Dendritic cell treated with granulocyte-macrophage colony-stimulating factor and Interleukin-4, amounts not matched to agents 40 ng/mL and 50 ng/mL, for 4 days (primary cell): ENCODE data around the gene SETD2.

Source experiments
- H3K27ac Mint-ChIP-seq: one replicate; pipeline ENCODE4 v1.8.0; 2022; ENCODE audit warnings: mild to moderate bottlenecking, mixed read lengths
- H3K27me3 Mint-ChIP-seq: one replicate; pipeline ENCODE4 v1.8.0; 2022; ENCODE audit warnings: mild to moderate bottlenecking, mixed read lengths
- H3K36me3 Mint-ChIP-seq: one replicate; pipeline ENCODE4 v1.8.0; 2022; ENCODE audit warnings: low read depth, mixed read lengths
- H3K4me1 Mint-ChIP-seq: one replicate; pipeline ENCODE4 v1.8.0; 2022; ENCODE audit warnings: low read depth, mixed read lengths
- H3K4me3 Mint-ChIP-seq: one replicate; pipeline ENCODE4 v1.8.0; 2022; ENCODE audit warnings: mild to moderate bottlenecking, moderate library complexity, mixed read lengths
- H3K9me3 Mint-ChIP-seq: one replicate; pipeline ENCODE4 v1.8.0; 2022; ENCODE audit warnings: mixed read lengths
- intact Hi-C: fragments of 100-400 bp; cut with micrococcal nuclease; formaldehyde crosslinking; loops from one replicate; pipeline ENCODE4 v1.15.0; 2022

Gene SETD2

DNA sequence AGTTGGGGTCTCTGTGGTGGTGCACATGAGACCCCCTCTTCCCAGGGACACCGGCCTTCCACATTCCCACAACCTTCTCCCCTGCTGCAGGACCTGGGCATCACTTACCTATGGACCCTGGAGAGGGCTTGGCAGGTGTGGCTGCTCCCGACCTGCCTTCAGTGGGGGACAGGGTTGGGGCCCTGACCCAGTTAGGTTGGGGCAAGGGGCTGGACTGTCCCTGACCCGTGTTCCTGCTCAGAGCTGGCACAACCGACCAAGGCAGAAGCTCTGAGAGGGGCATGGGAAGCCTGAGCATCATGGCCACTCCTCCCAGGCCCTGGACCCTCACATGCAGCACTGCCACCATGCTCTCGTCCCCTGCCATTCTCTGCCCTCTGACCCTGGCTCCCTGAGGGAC is 178.3 kb downstream of the SETD2 start:
- intact Hi-C loops, result no loop called here
- Mint-ChIP-seq H3K4me3 (no peak overlapping the region), H3K27me3 (no peaks in the 10 kb centered on the region), H3K27ac (peak overlapping the region; percentile 21), H3K9me3 (no peaks in the 10 kb centered on the region), H3K4me1 (peaks cover 97% of the 10 kb centered on the region), H3K36me3 (peaks cover 31% of the 10 kb centered on the region)

GRCh38 chr3:46984591-46985459 is 179.1 kb downstream of the SETD2 start:
- Mint-ChIP-seq H3K4me1 (peaks cover 96% of the 10 kb centered on the region), H3K27ac (no peak overlapping the region), H3K36me3 (peaks cover 23% of the 10 kb centered on the region), H3K27me3 (no peaks in the 10 kb centered on the region), H3K9me3 (no peaks in the 10 kb centered on the region), H3K4me3 (no peak overlapping the region)
- intact Hi-C loops, result no loop called here

DNA sequence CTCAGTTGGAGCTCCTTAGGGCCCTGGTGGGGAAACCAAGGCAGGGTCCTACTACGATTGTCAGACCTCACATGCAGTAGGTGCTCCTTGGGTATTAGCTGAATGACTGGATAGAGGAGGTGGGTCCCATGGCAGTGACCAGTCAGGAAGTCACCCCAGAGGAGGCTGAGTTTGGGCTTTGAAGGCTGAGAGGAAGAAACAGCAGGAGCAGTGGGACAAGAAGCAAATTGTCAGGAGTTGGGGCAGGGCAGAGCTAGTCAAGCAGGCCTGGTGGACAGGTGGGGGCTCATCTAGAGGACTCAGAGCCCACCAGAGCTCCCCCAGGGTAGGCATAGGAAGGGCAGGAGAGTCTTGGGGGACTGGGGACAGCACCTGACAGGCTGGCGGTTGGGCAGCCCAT is 181.4 kb downstream of the SETD2 start:
- Mint-ChIP-seq H3K27me3 (no peaks in the 10 kb centered on the region), H3K27ac (peak overlapping the region; percentile 39), H3K4me3 (no peak overlapping the region), H3K36me3 (peaks cover 18% of the 10 kb centered on the region), H3K4me1 (peaks cover 89% of the 10 kb centered on the region), H3K9me3 (no peaks in the 10 kb centered on the region)
- intact Hi-C loops, result no loop called here

DNA sequence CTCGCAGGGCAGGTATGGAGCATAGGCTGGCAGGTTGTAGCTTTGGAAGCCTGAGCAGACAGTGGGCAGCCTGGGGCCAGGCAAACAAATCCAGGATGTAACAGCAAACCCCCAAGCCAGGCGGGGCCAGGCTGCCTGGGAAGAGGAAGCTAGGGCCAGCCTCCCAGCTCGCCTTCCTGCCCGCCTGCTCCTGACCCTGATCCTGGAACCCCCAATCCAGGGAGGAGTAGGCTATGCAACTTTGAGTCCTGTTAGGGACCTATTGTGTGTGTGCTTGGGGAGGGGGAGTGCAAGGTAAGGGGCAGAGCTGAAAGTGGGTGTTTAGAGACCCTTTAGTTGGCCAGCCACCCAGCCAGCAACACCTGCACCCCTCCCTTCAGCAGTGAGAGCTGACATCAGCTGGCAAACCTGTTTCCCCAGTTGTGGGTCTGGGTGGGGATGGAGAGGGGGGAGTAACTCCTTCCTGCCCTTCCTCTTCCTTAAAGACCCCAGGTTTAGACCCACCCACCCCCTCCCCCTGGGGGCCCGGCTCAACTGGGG is 181.9 kb downstream of the SETD2 start:
- no peaks in the 10 kb centered on the region for H3K27me3 Mint-ChIP-seq
- peaks cover 18% of the 10 kb centered on the region for H3K36me3 Mint-ChIP-seq
- no peaks in the 10 kb centered on the region for H3K9me3 Mint-ChIP-seq
- H3K27ac Mint-ChIP-seq, result peak overlapping the region; percentile 39
- H3K4me1 Mint-ChIP-seq, result peaks cover 89% of the 10 kb centered on the region
- peak overlapping the region; percentile 51 for H3K4me3 Mint-ChIP-seq
- intact Hi-C loops, result no loop called here

GRCh38 chr3:46979958-46980497 is 183.9 kb downstream of the SETD2 start:
- Mint-ChIP-seq H3K27me3 (no peaks in the 10 kb centered on the region), H3K36me3 (peaks cover 23% of the 10 kb centered on the region), H3K27ac (peak overlapping the region; percentile 78), H3K9me3 (no peaks in the 10 kb centered on the region), H3K4me1 (peaks cover 73% of the 10 kb centered on the region), H3K4me3 (peak overlapping the region; percentile 85)
- intact Hi-C loops, result loop anchor here (1.0 to 5.0 kb wide), 2 partner anchors 29 to 53 kb away; no protein-coding TSS in a partner anchor

GRCh38 chr3:46978985-46979944 is 184.6 kb downstream of the SETD2 start, which contains the start of gene NBEAL2:
Gene NBEAL2 (plus strand): TSS chr3:46979666. CDS start chr3:46979862, 196 bp downstream.
- H3K27me3 Mint-ChIP-seq, result no peaks in the 10 kb centered on the region

DNA sequence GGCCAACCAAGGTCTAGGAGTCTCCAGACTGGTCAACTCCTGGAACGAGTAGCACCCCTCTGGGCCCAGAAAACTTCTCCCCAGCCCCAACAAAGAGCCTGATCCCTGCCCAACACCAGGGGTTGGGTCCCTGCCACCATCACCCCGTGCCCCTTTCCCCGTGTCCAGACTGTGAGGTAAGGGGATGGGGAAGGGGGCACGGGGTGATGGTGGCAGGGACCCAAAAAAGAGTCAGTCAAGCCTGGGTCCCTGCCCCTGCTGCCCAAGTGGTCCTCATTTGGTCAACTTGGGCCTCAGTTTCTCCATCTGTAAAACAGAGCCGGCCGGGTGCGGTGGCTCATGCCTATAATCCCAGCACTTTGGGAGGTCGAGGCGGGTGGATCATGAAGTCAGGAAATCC is 185.5 kb downstream of the SETD2 start:
- Mint-ChIP-seq H3K27me3 (no peaks in the 10 kb centered on the region), H3K9me3 (no peaks in the 10 kb centered on the region), H3K27ac (peak overlapping the region; percentile 94), H3K4me1 (peaks cover 72% of the 10 kb centered on the region), H3K36me3 (peaks cover 22% of the 10 kb centered on the region), H3K4me3 (peak overlapping the region; percentile 88)
- intact Hi-C loops, result loop anchor here (5.0 kb wide), 1 partner anchor 51 kb away; no protein-coding TSS in a partner anchor

More at GRCh38 chr3:46978985-46979944, 184.6 kb downstream of the SETD2 start, which contains the start of gene NBEAL2:
- Mint-ChIP-seq H3K36me3 (peaks cover 16% of the 10 kb centered on the region), H3K4me3 (peak within 1 kb of the TSS; percentile 88), H3K27ac (peak within 1 kb of the TSS; percentile 93), H3K9me3 (no peaks in the 10 kb centered on the region), H3K4me1 (peaks cover 73% of the 10 kb centered on the region)
- intact Hi-C loops, result loop anchor here (1.0 to 5.0 kb wide), 2 partner anchors 30 to 52 kb away; no protein-coding TSS in a partner anchor

GRCh38 chr3:46977811-46978195 is 186.1 kb downstream of the SETD2 start:
- Mint-ChIP-seq H3K27me3 (no peaks in the 10 kb centered on the region), H3K9me3 (no peaks in the 10 kb centered on the region), H3K36me3 (peaks cover 26% of the 10 kb centered on the region), H3K4me3 (peak overlapping the region; percentile 61), H3K27ac (peak overlapping the region; percentile 94), H3K4me1 (peaks cover 69% of the 10 kb centered on the region)
- intact Hi-C loops, result loop anchor here (5.0 kb wide), 1 partner anchor 51 kb away; no protein-coding TSS in a partner anchor

- H3K4me3 Mint-ChIP-seq, result peak within 1 kb of the TSS; percentile 86
- H3K27ac Mint-ChIP-seq, result peak within 1 kb of the TSS; percentile 94
- no peaks in the 10 kb centered on the region for H3K27me3 Mint-ChIP-seq
- H3K36me3 Mint-ChIP-seq, result peaks cover 37% of the 10 kb centered on the region
- no peaks in the 10 kb centered on the region for H3K9me3 Mint-ChIP-seq
- intact Hi-C loops, result loop anchor here (5.0 kb wide), 1 partner anchor 49 kb away; no protein-coding TSS in a partner anchor
- H3K4me1 Mint-ChIP-seq, result peaks cover 69% of the 10 kb centered on the region
These were observed 187.4 kb downstream of the SETD2 start, which contains the start of gene CCDC12 for GRCh38 chr3:46976326-46977190. Gene CCDC12 (minus strand): TSS chr3:46976745. CDS start chr3:46976732, 13 bp downstream.

DNA sequence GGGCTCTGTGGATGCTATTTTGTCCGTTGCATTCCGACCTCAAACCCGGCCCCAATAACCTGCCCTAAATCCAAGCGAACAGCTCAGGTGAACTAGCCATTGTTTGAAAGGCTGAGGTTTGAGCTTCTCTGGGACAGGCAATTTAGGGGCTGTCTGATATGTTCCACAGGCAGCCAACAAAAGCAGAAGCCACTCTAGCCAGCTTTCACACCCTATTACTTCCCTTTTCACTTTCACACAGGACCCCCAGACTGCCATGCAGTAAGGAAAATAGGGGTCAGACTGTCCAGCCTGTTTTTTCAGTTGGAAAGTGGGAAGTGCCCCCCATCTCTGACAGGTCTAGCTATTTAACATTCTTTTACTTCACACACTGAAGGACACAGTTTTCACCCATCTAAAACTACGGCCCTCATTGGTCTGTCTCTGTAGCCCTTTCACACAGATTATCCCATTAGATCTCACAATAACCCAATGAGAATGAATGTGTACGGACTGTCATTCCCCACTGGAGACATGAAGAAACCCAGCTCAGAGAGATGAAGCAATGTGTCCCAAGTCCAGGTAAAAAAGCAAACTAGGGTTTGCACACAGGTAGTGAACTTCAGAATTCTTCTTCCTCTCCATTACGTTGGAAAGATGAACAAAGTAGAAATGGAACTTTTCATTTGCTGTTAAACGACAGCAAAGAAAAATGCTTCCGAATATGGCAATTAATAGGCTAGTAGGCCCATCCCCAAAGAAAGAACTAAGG is 189.3 kb downstream of the SETD2 start:
- intact Hi-C loops, result loop anchor here (5.0 kb wide), 2 partner anchors 37 to 47 kb away; no protein-coding TSS in a partner anchor

GRCh38 chr3:46972396-46972795 is 191.5 kb downstream of the SETD2 start:
- Mint-ChIP-seq H3K27ac (no peak overlapping the region), H3K9me3 (no peaks in the 10 kb centered on the region), H3K4me1 (peaks cover 76% of the 10 kb centered on the region), H3K27me3 (no peaks in the 10 kb centered on the region), H3K4me3 (no peak overlapping the region), H3K36me3 (peaks cover 67% of the 10 kb centered on the region)
- intact Hi-C loops, result loop anchor here (5.0 kb wide), 1 partner anchor 35 kb away; no protein-coding TSS in a partner anchor

More for the DNA sequence above, 189.3 kb downstream of the SETD2 start:
- peak overlapping the region; percentile 86 for H3K4me3 Mint-ChIP-seq
- peaks cover 56% of the 10 kb centered on the region for H3K36me3 Mint-ChIP-seq
- H3K27ac Mint-ChIP-seq, result peak overlapping the region; percentile 66
- H3K27me3 Mint-ChIP-seq, result no peaks in the 10 kb centered on the region
- H3K9me3 Mint-ChIP-seq, result no peaks in the 10 kb centered on the region
- H3K4me1 Mint-ChIP-seq, result peaks cover 75% of the 10 kb centered on the region

GRCh38 chr3:46971742-46972141 is 192.2 kb downstream of the SETD2 start:
- Mint-ChIP-seq H3K27me3 (no peaks in the 10 kb centered on the region), H3K9me3 (no peaks in the 10 kb centered on the region), H3K4me3 (no peak overlapping the region), H3K27ac (no peak overlapping the region), H3K36me3 (peaks cover 73% of the 10 kb centered on the region), H3K4me1 (peaks cover 78% of the 10 kb centered on the region)
- intact Hi-C loops, result loop anchor here (5.0 kb wide), 1 partner anchor 34 kb away; no protein-coding TSS in a partner anchor
